B cell (primary cell): ENCODE measurements around the gene MPZL2. TPM values are rescaled to one million over a fixed set of nuclear protein-coding genes. Genes with fewer than 3 reads are reported as not detected.

Source experiments
- ATAC-seq: fragments of 200-7000 bp; cut with Tn5 transposase; one replicate; pipeline ENCODE4 v1.10.0; 2021; ENCODE audit warnings: low read depth, mild to moderate bottlenecking, moderate number of reproducible peaks, moderate library complexity
- CTCF ChIA-PET: fragments of 350-600 bp; sonication (Branson Sonifier 250); formaldehyde crosslinking; loops from one replicate; lab custom pipeline; 2021; ENCODE audit warnings: antibody characterized with exemption, inconsistent platforms; lab: Charles Lee
- POLR2A ChIA-PET: fragments of 350-600 bp; sonication (Branson Sonifier 250); formaldehyde crosslinking; loops from one replicate; lab custom pipeline; 2021; ENCODE audit warnings: antibody characterized with exemption; lab: Charles Lee
- DNase-seq: peaks from one replicate; pipeline ENCODE4 v3.0.0; 2013
- H2AFZ ChIP-seq: 2 replicates; pipeline ENCODE4 v1.6.1; 2012; ENCODE audit warnings: mild to moderate bottlenecking, low read depth, low read length; ENCODE audit not compliant: insufficient read depth, poor library complexity, severe bottlenecking
- H3K27ac ChIP-seq, 2 donors: 1 replicate in 1 of 2; 2 replicates in 1 of 2; pipeline ENCODE4 v1.5.1; 2012 to 2013; ENCODE audit warnings: low read length in 2 of 2, mild to moderate bottlenecking in 2 of 2, moderate library complexity in 1 of 2
- H3K27me3 ChIP-seq, 4 experiments: fragments of 200-600 bp in 1 of 4; sonication (generic) in 1 of 4; replicated peaks in 1 of 4; 1 replicate in 2 of 4; 2 replicates in 2 of 4; pipeline versions ENCODE4 v1.6.1 to v1.7.0; 2013 to 2016; ENCODE audit warnings: low read length in 3 of 4, mild to moderate bottlenecking in 2 of 4, mixed read lengths in 1 of 4, moderate library complexity in 1 of 4; ENCODE audit not compliant: insufficient read depth in 4 of 4, control insufficient read depth in 3 of 4; ENCODE audit errors: control extremely low read depth in 1 of 4
- H3K36me3 ChIP-seq, 2 experiments: replicated peaks in 1 of 2; 1 replicate in 1 of 2; 2 replicates in 1 of 2; pipeline versions ENCODE4 v1.6.1 to v1.7.1; 2013; ENCODE audit warnings: low read length in 1 of 2; ENCODE audit not compliant: insufficient read depth in 2 of 2, control insufficient read depth in 1 of 2; ENCODE audit errors: control extremely low read depth in 1 of 2, extremely low read depth in 1 of 2
- H3K4me1 ChIP-seq, 2 donors: fragments of 200-600 bp in 1 of 2; sonication (generic) in 1 of 2; 1 replicate in 1 of 2; 2 replicates in 1 of 2; pipeline versions ENCODE4 v1.5.1 to v1.6.1; 2013 to 2017; ENCODE audit warnings: low read length in 2 of 2; ENCODE audit not compliant: control insufficient read depth in 2 of 2, insufficient read depth in 2 of 2
- H3K4me2 ChIP-seq: replicated peaks from 2 replicates; pipeline ENCODE3; 2012; ENCODE audit warnings: mild to moderate bottlenecking, low read depth, low read length; ENCODE audit not compliant: poor library complexity, severe bottlenecking
- H3K4me3 ChIP-seq, 5 experiments: fragments of 200-600 bp in 1 of 5; sonication (generic) in 1 of 5; 1 replicate in 3 of 5; 2 replicates in 2 of 5; pipeline versions ENCODE4 v1.5.1 to v1.7.0; 2011 to 2016; ENCODE audit warnings: low read length in 4 of 5, mild to moderate bottlenecking in 4 of 5, low read depth in 2 of 5, control low read depth in 1 of 5, moderate library complexity in 1 of 5; ENCODE audit not compliant: insufficient read depth in 1 of 5; ENCODE audit errors: control extremely low read depth in 1 of 5, extremely low read depth in 1 of 5
- H3K79me2 ChIP-seq: fragments of 200-600 bp; sonication (generic); one replicate; pipeline ENCODE4 v1.6.0; 2016; ENCODE audit warnings: low read length; ENCODE audit not compliant: control insufficient read depth, insufficient read depth
- H3K9ac ChIP-seq: fragments of 200-600 bp; sonication (generic); 2 replicates; pipeline ENCODE4 v1.6.1; 2017; ENCODE audit warnings: mild to moderate bottlenecking, low read length, moderate library complexity
- H3K9me3 ChIP-seq, 3 donors: one replicate each; pipeline versions ENCODE4 v1.6.1 to v1.7.1; 2013; ENCODE audit warnings: low read length in 2 of 3; ENCODE audit not compliant: control insufficient read depth in 2 of 3, insufficient read depth in 1 of 3; ENCODE audit errors: control extremely low read depth in 1 of 3
- H4K20me1 ChIP-seq: 2 replicates; pipeline ENCODE4 v1.6.0; 2012; ENCODE audit warnings: mild to moderate bottlenecking, low read length; ENCODE audit not compliant: insufficient read depth, control insufficient read depth, poor library complexity, severe bottlenecking
- H3K27ac Mint-ChIP-seq: one replicate; pipeline ENCODE4 v1.8.0; 2021; ENCODE audit warnings: mixed read lengths
- H3K27me3 Mint-ChIP-seq: one replicate; pipeline ENCODE4 v1.8.0; 2021; ENCODE audit warnings: mixed read lengths
- H3K4me1 Mint-ChIP-seq: one replicate; pipeline ENCODE4 v1.8.0; 2021; ENCODE audit warnings: mixed read lengths
- H3K4me3 Mint-ChIP-seq: one replicate; pipeline ENCODE4 v1.8.0; 2021; ENCODE audit warnings: mixed read lengths
- H3K9me3 Mint-ChIP-seq: one replicate; pipeline ENCODE4 v1.8.0; 2022; ENCODE audit warnings: mixed read lengths; ENCODE audit not compliant: insufficient read depth
- EZH2 ChIP-seq: IDR thresholded peaks from 2 replicates; pipeline ENCODE4 v1.6.1; 2012; ENCODE audit warnings: borderline replicate concordance, low read depth, mild to moderate bottlenecking, moderate library complexity, low read length; ENCODE audit not compliant: insufficient read depth, poor library complexity, severe bottlenecking
- WGBS: methylation state at CpG from one replicate; pipeline ENCODE4 v1.1.5; 2013; ENCODE audit warnings: missing lambda C conversion rate; ENCODE audit not compliant: insufficient coverage; 5-methylcytosine and 5-hydroxymethylcytosine counted together
- intact Hi-C: fragments of 100-400 bp; cut with micrococcal nuclease; formaldehyde crosslinking; loops from one replicate; pipeline ENCODE4 v1.10.0; 2022
- polyA minus RNA-seq: library from RNA; depleted of rRNA, polyadenylated mRNA; stranded (reverse); fragments of >200 nt; gene quantifications from 2 replicates; pipeline ENCODE4 v1.2.3, GENCODE V29; 2012
- polyA plus RNA-seq: library from polyadenylated mRNA; depleted of rRNA; stranded (reverse); fragments of >200 nt; gene quantifications from 2 replicates; pipeline ENCODE4 v1.2.3, GENCODE V29; 2012
- total RNA-seq, 2 donors: library from RNA; stranded (reverse); fragments of 120-200 nt in 1 of 2; gene quantifications; 1 replicate in 1 of 2; 2 replicates in 1 of 2; pipeline versions ENCODE4 v1.2.3 to v1.2.4, GENCODE V29; 2013 to 2022
- TF ChIP-seq, protein P1 (sequence below): fragments of 200-600 bp; IDR thresholded peaks from one replicate; pipeline ENCODE4 v1.8.0; 2022; ENCODE audit warnings: antibody characterized with exemption, mild to moderate bottlenecking

MPZL2 gene
- 1.2 TPM in 1 of 2 replicates, not detected in the other for total RNA-seq
- 0.21 TPM for total RNA-seq (2013)
- 0.10 TPM in 1 of 2 replicates, not detected in the other for polyA plus RNA-seq
- polyA minus RNA-seq = not detected in 2 replicates

DNA sequence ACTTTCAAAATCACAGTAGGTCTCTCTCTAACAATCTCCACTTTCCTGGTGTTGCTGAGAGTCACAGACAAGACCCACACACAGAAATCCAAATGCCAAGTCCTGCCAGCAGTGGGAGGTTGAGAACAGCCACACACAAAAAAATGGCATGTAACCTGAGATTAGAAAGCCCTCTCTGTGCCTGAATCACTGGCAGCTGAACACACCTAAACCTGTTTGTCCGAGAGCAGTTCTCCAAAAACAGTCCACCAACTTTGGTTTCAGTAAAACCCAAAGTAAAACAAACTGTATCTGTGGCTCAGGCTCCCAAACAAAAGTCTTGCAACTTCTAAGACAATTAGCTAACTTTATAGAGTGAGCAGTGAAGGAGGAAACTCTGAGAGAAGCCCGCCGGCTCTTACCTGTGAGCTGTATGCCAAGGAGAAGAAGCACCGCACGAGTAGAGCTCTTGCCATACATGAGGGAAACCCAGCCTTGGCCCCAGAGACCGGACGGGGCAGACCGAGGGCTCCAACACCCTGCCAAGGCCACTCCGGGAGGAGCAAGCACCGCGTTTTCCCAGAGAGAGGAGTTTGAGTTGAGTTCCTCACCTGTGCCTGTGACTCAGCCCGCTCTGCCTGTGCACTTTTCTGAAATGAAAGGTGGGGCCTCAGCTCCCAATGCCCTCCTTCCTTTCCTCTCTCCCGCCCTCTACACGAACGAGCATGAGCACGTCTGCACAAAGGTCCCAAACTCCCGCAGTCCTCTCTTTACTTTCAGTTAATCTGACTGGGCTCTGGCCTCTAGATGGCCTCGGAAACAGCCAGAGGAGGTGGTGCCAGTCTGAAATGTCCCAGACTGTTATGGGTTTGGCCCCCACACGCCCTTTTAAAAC is at the start of gene MPZL2:
TSS of gene MPZL2 (minus strand) at position 603 of the 874 bp plus-strand sequence. CDS start at position 459, 144 bp downstream.
- H3K4me2 ChIP-seq = peak within 1 kb of the TSS; percentile 46
- Mint-ChIP-seq H3K27ac (no peak within 1 kb of the TSS), H3K9me3 (no peaks in the 10 kb centered on the region), H3K27me3 (peaks cover 43% of the 10 kb centered on the region), H3K4me1 (peaks cover 10% of the 10 kb centered on the region), H3K4me3 (peak within 1 kb of the TSS; percentile 70)
- H4K20me1 ChIP-seq = no peaks in the 10 kb centered on the region
- peaks cover 0 to 56% (median 44%) of the 10 kb centered on the region in 4 experiments for H3K27me3 ChIP-seq
- H2AFZ ChIP-seq = peak within 1 kb of the TSS; percentile 46
- WGBS = 9% methylated on average over 19 of the region's 19 CpGs
- peak; percentile 74 for ATAC-seq
- ChIA-PET POLR2A (interaction anchor here (1.7 kb wide), 1 partner anchor 66 kb away, joined by 4 read pairs; no protein-coding TSS in a partner anchor), CTCF (interaction anchor here (0.9 to 2.5 kb wide), 5 partner anchors 10 to 92 kb away, joined by 4 to 26 read pairs (median 4); partner anchors contain the start of gene MPZL3)
- peaks cover 9 to 11% of the 10 kb centered on the region in 2 donors for H3K4me1 ChIP-seq
- peak; percentile 27 for DNase-seq
- intact Hi-C loops = no loop called here
- H3K9ac ChIP-seq = no peak within 1 kb of the TSS
- H3K27ac ChIP-seq = no peak within 1 kb of the TSS
- H3K36me3 ChIP-seq = no peaks in the 10 kb centered on the region
- TF ChIP-seq EZH2 = no peak
- TF ChIP-seq, protein P1, sequence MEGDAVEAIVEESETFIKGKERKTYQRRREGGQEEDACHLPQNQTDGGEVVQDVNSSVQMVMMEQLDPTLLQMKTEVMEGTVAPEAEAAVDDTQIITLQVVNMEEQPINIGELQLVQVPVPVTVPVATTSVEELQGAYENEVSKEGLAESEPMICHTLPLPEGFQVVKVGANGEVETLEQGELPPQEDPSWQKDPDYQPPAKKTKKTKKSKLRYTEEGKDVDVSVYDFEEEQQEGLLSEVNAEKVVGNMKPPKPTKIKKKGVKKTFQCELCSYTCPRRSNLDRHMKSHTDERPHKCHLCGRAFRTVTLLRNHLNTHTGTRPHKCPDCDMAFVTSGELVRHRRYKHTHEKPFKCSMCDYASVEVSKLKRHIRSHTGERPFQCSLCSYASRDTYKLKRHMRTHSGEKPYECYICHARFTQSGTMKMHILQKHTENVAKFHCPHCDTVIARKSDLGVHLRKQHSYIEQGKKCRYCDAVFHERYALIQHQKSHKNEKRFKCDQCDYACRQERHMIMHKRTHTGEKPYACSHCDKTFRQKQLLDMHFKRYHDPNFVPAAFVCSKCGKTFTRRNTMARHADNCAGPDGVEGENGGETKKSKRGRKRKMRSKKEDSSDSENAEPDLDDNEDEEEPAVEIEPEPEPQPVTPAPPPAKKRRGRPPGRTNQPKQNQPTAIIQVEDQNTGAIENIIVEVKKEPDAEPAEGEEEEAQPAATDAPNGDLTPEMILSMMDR = no peak
- no peaks in the 10 kb centered on the region for H3K79me2 ChIP-seq
- peaks cover 0 to 2% (median 0%) of the 10 kb centered on the region in 3 donors for H3K9me3 ChIP-seq
- H3K4me3 ChIP-seq = peak within 1 kb of the TSS in 2 of 5 experiments; percentile 5 to 8

GRCh38 chr11:118313242-118313641 is 49.1 kb upstream of the MPZL2 start:
- no peaks in the 10 kb centered on the region for H3K27me3 ChIP-seq
- no peaks in the 10 kb centered on the region for H4K20me1 ChIP-seq
- no peak for TF ChIP-seq EZH2
- TF ChIP-seq, protein P1 = no peak
- Mint-ChIP-seq H3K4me1 (peaks cover 45% of the 10 kb centered on the region), H3K27ac (no peak overlapping the region), H3K4me3 (no peak overlapping the region), H3K9me3 (peaks cover 3% of the 10 kb centered on the region), H3K27me3 (no peaks in the 10 kb centered on the region)
- ATAC-seq = no peak
- no peak overlapping the region for H3K9ac ChIP-seq
- POLR2A ChIA-PET = no interaction called here
- no CpG with 5 or more reads among the region's 4 CpGs for WGBS
- H3K4me2 ChIP-seq = no peak overlapping the region
- intact Hi-C loops = no loop called here
- no peaks in the 10 kb centered on the region for H3K9me3 ChIP-seq
- no peak overlapping the region for H3K27ac ChIP-seq
- no peak for DNase-seq
- CTCF ChIA-PET = interaction anchor here (1.7 to 2.0 kb wide), 2 partner anchors 17 to 40 kb away, joined by 4 to 6 read pairs; no protein-coding TSS in a partner anchor
- H3K4me3 ChIP-seq = no peak overlapping the region
- no peak overlapping the region for H2AFZ ChIP-seq
- no peaks in the 10 kb centered on the region for H3K36me3 ChIP-seq
- H3K4me1 ChIP-seq = peaks cover 39 to 53% of the 10 kb centered on the region in 2 donors
- H3K79me2 ChIP-seq = no peaks in the 10 kb centered on the region
